ENCODE data around the gene MEIS1.

The MEIS1 gene

DNA sequence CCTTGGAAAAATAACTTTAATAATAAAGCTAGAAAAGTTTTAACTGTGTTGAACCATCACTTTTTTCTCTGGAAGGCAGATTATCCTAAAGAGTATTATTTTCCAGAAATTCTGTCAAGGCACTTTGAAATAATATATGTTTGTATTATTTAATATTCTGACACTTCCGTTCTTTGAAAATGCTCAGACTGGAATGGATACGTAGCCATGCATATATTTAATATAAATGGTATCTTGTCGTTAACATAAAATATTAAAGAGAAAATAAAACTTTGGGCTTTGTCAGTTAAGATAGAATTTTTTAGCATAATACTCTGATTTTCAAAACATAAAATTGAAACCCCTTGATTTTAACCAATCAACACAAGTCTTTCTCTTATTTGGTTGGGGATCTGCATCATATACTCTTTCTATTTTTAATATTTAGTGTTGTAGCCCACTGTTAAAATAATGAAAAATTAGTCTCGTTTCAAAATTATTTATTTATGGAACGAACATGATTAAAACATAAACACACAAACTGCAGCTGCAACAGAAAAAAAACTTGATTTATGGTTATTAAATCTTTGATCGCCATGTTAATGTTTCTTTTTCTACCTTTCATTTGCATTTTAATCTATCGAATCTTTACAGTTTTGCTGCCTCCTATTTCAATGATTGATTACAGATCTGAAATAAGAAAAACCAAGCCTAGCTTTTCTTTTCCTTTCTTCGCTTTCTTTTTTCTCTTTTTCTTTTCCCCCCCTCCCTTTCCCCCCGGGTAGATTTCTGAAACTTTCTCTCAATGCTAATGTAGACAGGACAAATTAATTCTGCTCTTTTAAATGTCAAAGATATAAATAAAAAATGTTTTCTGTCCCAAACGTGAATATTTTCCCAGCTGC lies 145.5 kb downstream of the MEIS1 start:
- DNase-seq (ENCODE audit: low read depth) = no peak

GRCh38 chr2:66581339-66582103 lies 146.6 kb downstream of the MEIS1 start:
- DNase-seq (ENCODE audit: low read depth) = no peak

DNA sequence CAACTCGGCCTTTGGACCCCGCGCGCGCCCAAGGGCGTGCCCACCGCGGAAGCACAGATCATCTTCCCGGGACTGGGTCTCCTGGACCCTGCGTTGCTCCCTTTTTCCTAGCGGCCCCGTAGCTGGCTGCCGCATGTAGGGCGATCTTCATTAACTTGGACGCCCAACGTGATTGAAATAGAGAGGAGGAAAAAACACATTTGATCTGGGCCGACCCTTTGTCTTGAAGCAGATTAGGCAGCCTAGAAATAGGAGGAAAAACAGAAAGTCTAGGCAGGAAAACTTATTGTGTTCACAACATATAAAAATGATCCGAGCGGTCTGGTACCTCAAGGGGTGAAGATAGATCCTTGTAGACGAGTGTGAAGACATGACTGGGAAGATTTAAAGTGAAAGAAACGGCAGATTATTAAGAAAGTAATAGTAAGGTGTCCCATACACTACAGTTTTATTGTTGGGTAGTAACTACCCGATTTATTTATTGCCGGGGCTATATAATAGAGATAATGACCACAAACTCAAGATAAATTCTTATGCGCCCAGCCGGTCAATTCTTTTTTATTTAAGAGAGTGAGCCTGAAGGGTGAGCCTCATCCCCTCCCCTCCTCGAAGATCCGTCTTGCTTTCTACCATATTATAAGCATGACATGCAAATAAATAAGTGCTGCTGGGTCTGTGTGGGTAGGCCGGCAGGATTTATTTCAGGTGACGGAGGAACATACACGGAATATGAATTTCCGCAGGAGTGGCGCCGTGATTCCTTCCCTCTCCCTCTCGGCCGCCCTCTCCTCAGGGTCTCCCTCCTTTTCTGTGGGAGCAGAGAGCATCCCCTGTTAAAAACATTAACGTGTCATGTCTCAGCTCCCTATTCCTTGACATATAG lies 147.4 kb downstream of the MEIS1 start:
- DNase-seq (ENCODE audit: low read depth) = no peak

DNA sequence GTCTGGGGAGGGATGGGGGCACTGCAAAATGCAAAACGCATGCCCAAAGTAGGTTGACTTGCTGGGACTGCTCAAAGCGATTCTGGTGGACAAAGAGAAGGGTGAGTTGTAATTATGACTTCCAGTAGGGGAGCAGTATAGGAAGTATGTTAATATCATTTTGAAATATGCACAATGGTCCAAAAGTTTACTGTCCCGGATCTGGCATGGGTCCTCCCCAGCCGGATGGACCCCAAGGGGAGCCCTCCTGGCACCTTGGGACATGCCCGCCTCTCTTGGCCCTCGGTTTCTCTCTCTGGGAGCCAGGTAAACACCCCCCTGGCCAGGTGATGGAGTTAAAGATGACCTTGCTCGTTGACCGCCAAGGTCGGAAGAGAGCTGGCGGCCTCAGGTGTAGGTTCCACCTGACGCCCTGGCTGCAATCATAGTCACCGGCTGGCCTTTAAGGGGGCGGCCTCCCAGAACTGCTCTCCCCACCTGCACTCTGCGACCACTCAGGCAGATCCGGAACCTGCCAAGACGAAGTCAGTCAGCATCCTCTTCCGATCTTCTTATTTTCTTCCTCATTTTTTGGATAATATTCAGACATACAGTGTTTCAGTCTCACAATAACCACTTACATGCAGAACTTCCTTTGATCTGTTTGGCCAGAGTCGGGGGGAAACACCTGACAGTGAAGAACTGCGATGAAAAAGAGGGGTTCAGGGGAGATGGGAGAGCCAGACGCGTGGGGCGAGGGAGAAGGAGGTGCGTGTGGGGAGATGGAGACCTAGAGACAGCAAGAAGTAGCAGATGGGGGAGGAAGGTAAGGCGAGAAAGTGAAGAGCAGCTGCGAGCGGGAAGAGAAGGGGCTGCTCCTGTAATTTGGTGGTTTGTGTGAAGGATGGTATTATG lies 148.3 kb downstream of the MEIS1 start:
- DNase-seq (ENCODE audit: low read depth) = no peak

- DNase-seq (ENCODE audit: low read depth) = no peak
Measured at GRCh38 chr2:66583881-66584280, 149.0 kb downstream of the MEIS1 start.

DNA sequence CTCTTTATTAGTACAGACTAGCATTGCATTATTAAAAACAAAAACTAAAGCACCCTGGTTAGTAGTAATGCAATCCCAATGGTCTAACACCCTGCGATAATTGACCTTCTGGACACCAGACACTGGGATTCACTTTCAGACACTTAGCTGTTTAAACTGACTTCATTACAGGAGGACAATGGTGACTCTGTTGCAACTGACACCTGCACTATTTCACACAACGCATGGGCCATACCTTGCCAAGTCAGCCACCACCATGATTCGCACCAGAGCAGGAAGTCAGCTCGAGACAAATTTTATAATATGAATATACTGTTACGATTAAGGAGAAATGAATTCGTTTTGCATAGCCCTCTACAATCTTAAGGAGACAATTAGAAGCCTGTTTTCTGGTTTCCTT lies 150.7 kb downstream of the MEIS1 start:
- no peak for DNase-seq (ENCODE audit: low read depth)

- DNase-seq (ENCODE audit: low read depth) = no peak
Measured at GRCh38 chr2:66587216-66587615, 152.3 kb downstream of the MEIS1 start.

DNA sequence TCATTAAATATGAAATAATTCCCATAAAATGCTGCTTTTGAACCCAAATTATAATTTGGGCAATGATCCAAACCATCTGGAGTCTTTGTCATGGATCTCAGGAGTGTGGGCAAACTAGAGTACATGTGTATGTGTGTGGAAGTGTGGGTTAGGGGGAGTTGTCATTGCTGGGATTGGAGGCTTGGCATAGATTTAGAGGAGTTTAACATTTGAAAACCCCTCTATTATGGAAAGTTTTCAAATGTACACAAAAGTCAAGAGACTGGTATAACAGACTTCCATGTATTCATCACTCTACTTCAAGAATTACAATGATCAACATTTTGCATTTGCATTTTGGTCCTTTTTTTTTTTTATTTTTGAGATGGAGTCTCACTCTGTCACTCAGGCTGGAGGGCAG lies 159.1 kb downstream of the MEIS1 start:
- no peak for DNase-seq (ENCODE audit: low read depth)

GRCh38 chr2:66595556-66595955 lies 160.6 kb downstream of the MEIS1 start:
- DNase-seq (ENCODE audit: low read depth) = no peak

GRCh38 chr2:66596256-66596655 lies 161.3 kb downstream of the MEIS1 start:
- no peak for DNase-seq (ENCODE audit: low read depth)

GRCh38 chr2:66601624-66602023 lies 166.7 kb downstream of the MEIS1 start:
- DNase-seq (ENCODE audit: low read depth) = no peak

- no peak for DNase-seq (ENCODE audit: low read depth)
Measured at GRCh38 chr2:66602341-66602740, 167.4 kb downstream of the MEIS1 start.

DNA sequence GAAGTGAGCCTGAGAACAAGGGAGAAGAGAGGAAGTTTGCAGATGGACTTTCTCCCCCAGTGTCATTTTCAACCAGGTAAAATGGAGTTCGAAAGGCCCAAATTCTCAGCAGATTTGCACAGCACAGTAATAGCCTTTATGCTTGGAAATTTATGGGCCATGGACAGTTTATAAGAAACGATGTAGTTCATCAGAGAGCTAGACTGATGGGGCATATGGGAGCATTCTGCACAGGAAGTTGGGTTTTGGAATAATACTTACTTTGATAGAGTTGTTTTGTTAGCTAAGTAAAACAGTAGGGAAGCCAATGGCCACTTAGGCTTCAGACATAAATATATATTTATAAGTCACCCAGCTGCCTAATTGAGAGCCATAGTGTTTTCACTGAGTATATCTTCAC lies 169.4 kb downstream of the MEIS1 start:
- no peak for DNase-seq (ENCODE audit: low read depth)

DNA sequence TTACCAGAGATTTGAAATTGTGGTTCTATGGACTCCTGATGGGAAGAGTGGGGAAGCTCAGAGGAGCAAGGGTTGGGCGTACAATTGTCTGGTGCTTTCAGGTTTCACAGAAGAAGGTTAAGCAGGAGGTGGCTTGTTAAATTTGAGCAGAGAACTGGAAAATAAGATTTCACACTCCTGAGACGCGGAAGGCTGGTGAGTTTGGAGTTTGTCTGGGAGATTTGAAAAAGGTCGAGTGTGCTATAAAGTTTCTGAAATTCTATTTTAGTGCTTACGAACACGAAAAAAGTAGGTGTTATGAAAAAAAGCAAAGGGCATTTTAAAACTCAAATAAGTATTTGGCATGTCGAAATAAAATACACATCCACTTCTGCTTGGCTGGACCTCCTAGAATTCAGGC lies 170.1 kb downstream of the MEIS1 start:
- DNase-seq (ENCODE audit: low read depth) = no peak

- no peak for DNase-seq (ENCODE audit: low read depth)
Measured at GRCh38 chr2:66607152-66607551, 172.2 kb downstream of the MEIS1 start.
